ENCODE data around the gene TAOK2. TPM values are rescaled to one million over a fixed set of nuclear protein-coding genes. Genes with fewer than 3 reads are reported as not detected.

TAOK2 gene
- total RNA-seq, 1 experiment from 2014 or later: 76.2 TPM

- Mint-ChIP-seq H3K9me3 (ENCODE audit: low read depth, unreplicated experiment) (no peaks in the 10 kb centered on the region), H3K27me3 (ENCODE audit: unreplicated experiment) (no peaks in the 10 kb centered on the region), H3K27ac (ENCODE audit: unreplicated experiment) (no peak overlapping the region), H3K4me1 (ENCODE audit: low read depth, unreplicated experiment) (peaks cover 23% of the 10 kb centered on the region), H3K36me3 (ENCODE audit: insufficient read depth, unreplicated experiment) (peaks cover 47% of the 10 kb centered on the region), H3K4me3 (ENCODE audit: low read depth, unreplicated experiment) (no peak overlapping the region)
- DNase-seq: no peak
- BruUV-seq (replicated peaks): no TSS peak
- CTCF ChIA-PET: no interaction called here
- intact Hi-C loops (cut with micrococcal nuclease; ENCODE audit: unreplicated experiment): no loop called here
- TF ChIP-seq, protein P1, sequence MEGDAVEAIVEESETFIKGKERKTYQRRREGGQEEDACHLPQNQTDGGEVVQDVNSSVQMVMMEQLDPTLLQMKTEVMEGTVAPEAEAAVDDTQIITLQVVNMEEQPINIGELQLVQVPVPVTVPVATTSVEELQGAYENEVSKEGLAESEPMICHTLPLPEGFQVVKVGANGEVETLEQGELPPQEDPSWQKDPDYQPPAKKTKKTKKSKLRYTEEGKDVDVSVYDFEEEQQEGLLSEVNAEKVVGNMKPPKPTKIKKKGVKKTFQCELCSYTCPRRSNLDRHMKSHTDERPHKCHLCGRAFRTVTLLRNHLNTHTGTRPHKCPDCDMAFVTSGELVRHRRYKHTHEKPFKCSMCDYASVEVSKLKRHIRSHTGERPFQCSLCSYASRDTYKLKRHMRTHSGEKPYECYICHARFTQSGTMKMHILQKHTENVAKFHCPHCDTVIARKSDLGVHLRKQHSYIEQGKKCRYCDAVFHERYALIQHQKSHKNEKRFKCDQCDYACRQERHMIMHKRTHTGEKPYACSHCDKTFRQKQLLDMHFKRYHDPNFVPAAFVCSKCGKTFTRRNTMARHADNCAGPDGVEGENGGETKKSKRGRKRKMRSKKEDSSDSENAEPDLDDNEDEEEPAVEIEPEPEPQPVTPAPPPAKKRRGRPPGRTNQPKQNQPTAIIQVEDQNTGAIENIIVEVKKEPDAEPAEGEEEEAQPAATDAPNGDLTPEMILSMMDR (IDR thresholded peaks at IDR 0.05; ENCODE audit: unreplicated experiment): no peak
Observed at GRCh38 chr16:29999605-30000004, 25.9 kb downstream of the TAOK2 start.

GRCh38 chr16:30000735-30001631, 27.3 kb downstream of the TAOK2 start:
- Mint-ChIP-seq H3K9me3 (ENCODE audit: low read depth, unreplicated experiment) (no peaks in the 10 kb centered on the region), H3K4me3 (ENCODE audit: low read depth, unreplicated experiment) (no peak overlapping the region), H3K4me1 (ENCODE audit: low read depth, unreplicated experiment) (peaks cover 14% of the 10 kb centered on the region), H3K36me3 (ENCODE audit: insufficient read depth, unreplicated experiment) (peaks cover 40% of the 10 kb centered on the region), H3K27me3 (ENCODE audit: unreplicated experiment) (no peaks in the 10 kb centered on the region), H3K27ac (ENCODE audit: unreplicated experiment) (no peak overlapping the region)
- intact Hi-C loops (cut with micrococcal nuclease; ENCODE audit: unreplicated experiment): no loop called here
- DNase-seq: no peak
- BruUV-seq (replicated peaks): no TSS peak
- TF ChIP-seq, protein P1 (IDR thresholded peaks at IDR 0.05; ENCODE audit: unreplicated experiment): no peak
- CTCF ChIA-PET: no interaction called here

GRCh38 chr16:30002614-30003346, 29.1 kb downstream of the TAOK2 start:
- Mint-ChIP-seq H3K27me3 (ENCODE audit: unreplicated experiment) (no peaks in the 10 kb centered on the region), H3K27ac (ENCODE audit: unreplicated experiment) (peak overlapping the region; percentile 42), H3K9me3 (ENCODE audit: low read depth, unreplicated experiment) (no peaks in the 10 kb centered on the region), H3K4me3 (ENCODE audit: low read depth, unreplicated experiment) (no peak overlapping the region), H3K36me3 (ENCODE audit: insufficient read depth, unreplicated experiment) (peaks cover 37% of the 10 kb centered on the region), H3K4me1 (ENCODE audit: low read depth, unreplicated experiment) (peaks cover 6% of the 10 kb centered on the region)
- CTCF ChIA-PET: no interaction called here
- BruUV-seq (replicated peaks): no TSS peak
- TF ChIP-seq, protein P1 (IDR thresholded peaks at IDR 0.05; ENCODE audit: unreplicated experiment): no peak
- intact Hi-C loops (cut with micrococcal nuclease; ENCODE audit: unreplicated experiment): no loop called here
- no peak for DNase-seq

- intact Hi-C loops (cut with micrococcal nuclease; ENCODE audit: unreplicated experiment): loop anchor here (2.0 kb wide), 1 partner anchor 105 kb away; the partner anchor contains the start of gene SEZ6L2
- Mint-ChIP-seq H3K27ac (ENCODE audit: unreplicated experiment) (peak overlapping the region; percentile 59), H3K36me3 (ENCODE audit: insufficient read depth, unreplicated experiment) (peaks cover 40% of the 10 kb centered on the region), H3K4me1 (ENCODE audit: low read depth, unreplicated experiment) (peaks cover 6% of the 10 kb centered on the region), H3K27me3 (ENCODE audit: unreplicated experiment) (no peaks in the 10 kb centered on the region), H3K9me3 (ENCODE audit: low read depth, unreplicated experiment) (no peaks in the 10 kb centered on the region), H3K4me3 (ENCODE audit: low read depth, unreplicated experiment) (no peak overlapping the region)
- TF ChIP-seq, protein P1 (IDR thresholded peaks at IDR 0.05; ENCODE audit: unreplicated experiment): no peak
- no peak for DNase-seq
- CTCF ChIA-PET: interaction anchor here (0.6 kb wide), 1 partner anchor 22 kb away, joined by 12 read pairs; no protein-coding TSS in a partner anchor
- BruUV-seq (replicated peaks): no TSS peak
Observed at GRCh38 chr16:30003670-30004423, 30.2 kb downstream of the TAOK2 start.
